GM18951 (cell line): ENCODE results near the gene ZIC5.

Experiments used
- POLR2A ChIP-seq: IDR thresholded peaks from 4 replicates; pipeline ENCODE4 v1.6.1; 2011; ENCODE audit warnings: mild to moderate bottlenecking; ENCODE audit not compliant: insufficient read length, insufficient read depth; ENCODE audit errors: extremely low read depth
- in situ Hi-C: fragments of 300-500 bp; cut with MboI; formaldehyde crosslinking; loops from one replicate; pipeline ENCODE4 v1.12.0; 2022; ENCODE audit warnings: low sequenced_read_pairs, mixed read lengths, inconsistent platforms; ENCODE audit not compliant: unreplicated experiment

ZIC5 gene

DNA sequence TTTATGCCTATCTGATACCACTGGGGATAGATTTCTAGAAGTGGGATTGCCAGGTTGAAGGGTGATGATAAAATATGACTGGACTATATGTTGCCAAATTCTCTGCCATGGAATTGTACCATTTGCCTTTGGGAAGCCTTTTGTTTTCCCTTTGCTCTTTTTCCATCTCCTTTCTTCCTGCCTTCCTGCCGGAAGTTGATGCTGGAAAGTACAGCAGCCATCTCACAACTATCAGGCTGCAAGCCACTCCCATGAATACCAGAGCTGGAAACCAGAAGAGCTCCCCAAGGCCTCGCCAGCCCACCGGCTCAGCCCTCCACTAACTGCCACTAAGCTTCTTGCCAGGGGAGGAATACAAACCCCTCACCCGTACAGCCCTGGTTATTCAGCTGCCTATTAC is 29.7 kb downstream of the ZIC5 start:
- in situ Hi-C loops, result no loop called here
- no peak for TF ChIP-seq POLR2A

DNA sequence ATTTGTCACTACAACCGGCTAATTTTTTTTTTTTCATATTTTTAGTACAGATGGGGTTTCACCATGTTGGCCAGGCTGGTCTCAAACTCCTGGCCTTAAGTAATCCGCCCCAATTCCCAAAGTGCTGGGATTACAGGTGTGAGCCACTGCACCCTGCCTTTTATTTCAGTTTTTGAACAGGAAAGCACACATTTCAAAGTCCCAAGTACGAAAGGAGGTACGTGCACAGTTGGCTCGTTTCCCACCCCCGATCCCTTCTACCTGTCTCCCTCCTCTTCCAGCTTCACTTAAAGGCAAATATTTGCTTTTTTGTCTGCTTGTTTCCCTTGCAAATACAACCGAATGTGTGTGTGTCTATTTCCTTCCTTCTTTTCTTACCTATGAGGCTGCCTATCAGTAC is 30.5 kb downstream of the ZIC5 start:
- in situ Hi-C loops, result no loop called here
- TF ChIP-seq POLR2A, result no peak

GRCh38 chr13:99938635-99939034 is 32.9 kb downstream of the ZIC5 start:
- no peak for TF ChIP-seq POLR2A

DNA sequence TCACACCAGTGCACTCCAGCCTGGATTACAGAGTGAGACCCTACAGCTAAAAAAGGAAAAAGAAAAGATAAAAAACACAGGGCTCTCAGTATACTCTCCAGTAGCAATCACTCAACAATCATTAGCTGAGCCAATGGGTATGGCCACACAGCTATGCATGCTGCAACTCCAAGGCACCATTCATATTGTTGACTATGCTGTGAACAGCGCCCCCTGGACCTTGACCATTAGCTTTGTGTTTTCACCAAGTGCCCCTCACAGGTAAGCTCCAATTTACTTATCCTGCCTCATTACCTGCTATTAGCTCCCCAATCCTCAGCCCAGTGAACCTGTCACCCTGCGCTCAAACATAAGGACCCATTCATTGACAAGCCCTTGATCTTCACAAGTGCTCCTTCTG is 35.8 kb downstream of the ZIC5 start:
- in situ Hi-C loops, result no loop called here
- no peak for TF ChIP-seq POLR2A

More at GRCh38 chr13:99938635-99939034, 32.9 kb downstream of the ZIC5 start:
- in situ Hi-C loops, result no loop called here

DNA sequence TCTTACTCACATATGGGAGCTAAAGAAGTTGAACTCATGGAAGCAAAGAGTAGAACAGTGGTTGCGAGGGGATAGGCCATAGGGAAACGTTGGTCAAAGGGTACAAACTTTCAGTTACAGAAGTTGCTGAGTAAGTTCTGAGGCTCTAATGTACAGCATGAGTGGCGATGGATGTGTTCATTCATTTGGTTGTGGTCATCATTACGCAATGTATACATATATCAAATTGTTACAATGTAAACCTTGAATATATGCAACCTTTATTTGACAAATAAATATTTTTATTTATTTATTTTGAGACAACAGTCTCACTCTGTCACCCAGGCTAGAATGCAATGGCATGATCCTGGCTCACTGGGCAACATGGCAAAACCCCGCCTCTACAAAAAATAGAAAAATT is 38.7 kb downstream of the ZIC5 start:
- TF ChIP-seq POLR2A, result no peak
- in situ Hi-C loops, result no loop called here

DNA sequence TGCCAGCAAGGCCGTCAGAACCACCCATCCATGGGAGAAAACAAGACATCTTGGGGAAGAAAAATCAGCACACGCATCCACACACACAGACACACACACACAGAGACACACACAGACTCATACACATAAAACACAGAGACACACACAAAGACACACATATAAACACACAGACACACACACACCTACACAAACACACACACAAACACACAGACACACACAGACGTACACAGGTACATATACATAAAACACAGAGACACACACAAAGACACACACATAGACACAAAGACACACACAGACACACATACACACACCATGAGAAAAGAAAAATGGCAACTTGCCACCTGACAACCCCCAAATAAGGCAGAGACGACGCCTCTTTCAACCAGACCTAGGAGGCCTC is 40.6 kb downstream of the ZIC5 start:
- in situ Hi-C loops, result no loop called here
- TF ChIP-seq POLR2A, result no peak

DNA sequence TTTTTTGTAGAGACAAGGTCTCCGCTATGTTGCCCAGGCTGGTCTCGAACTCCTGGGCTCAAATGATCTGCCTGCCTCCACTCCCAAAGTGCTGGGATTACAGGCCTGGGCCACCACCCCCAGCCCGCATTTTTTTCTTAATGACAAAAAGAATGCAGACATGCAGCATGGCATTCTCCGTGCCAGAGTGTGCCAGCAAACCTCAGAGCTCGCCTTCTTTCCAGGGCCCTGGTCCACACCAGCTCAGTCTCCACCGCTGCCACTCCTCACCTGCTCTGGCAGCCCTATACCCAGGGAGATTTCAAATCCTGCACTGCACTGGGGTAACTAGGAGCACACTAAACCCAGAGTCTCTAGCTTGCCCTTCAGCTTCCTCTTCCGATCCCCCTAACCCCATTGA is 41.7 kb downstream of the ZIC5 start:
- in situ Hi-C loops, result no loop called here
- no peak for TF ChIP-seq POLR2A

DNA sequence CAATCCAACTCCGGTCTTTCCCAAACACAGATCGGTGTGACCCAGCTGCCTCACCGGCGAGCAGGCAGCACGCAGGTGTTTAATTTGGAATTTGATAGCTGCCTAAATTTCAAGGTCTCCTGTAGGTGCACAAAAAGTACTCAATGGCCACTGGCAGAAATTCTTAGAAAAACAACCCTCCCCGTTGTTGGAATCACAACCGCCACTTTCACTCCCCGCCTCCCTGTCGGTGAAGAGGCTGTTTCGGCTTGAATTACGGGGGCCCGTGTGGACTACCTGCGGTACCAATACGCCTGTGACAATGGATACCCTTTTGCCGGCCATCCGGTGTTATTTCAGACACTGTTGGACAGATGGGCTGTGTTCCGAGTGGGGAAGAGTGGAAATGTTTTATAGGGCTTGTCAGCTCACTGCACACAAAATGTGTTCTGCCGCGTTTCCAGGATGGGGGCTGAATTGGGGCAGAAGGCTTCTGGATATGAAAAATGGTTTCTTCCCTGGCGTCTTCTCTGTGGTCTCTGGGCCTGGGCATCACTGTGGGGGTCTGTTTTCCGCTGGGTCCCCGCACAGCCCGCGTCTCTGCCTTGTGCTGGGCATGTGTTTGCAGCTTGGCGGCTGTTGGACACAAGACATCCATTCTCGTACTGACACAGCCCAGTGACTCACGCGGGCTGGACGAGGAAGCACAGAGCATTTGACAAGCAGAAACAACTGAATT is 45.4 kb downstream of the ZIC5 start:
- in situ Hi-C loops, result no loop called here
- no peak for TF ChIP-seq POLR2A

DNA sequence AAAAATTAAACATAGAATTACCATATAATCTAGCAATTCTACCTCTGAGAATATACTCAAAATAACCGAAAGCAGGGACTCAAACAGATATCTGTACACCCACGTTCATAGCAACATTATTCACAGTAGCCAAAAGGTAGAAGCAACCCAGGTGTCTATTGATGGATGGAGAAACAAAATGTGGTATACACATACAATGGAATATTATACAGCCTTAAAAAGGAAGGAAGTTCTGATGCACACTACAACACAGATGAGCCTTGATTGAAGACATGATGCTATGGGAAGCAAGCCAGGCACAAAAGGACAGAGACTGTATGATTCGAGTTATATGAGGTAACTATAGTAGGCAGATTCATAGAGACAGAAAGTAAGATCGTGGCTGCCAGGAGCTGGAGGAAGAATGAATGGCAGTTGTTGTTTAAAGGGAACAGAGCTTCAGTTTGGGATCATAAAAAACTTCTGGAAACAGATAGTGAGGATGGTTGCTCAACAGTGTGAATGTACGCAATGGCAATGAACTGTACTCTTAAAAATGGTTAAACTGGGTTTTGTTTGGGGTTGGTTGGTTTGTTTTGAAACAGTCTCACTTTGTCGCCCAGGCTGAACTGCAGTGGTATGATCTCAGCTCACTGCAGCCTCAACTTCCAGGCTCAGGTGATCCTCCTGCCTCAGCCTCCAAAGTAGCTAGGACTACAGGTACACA is 47.5 kb downstream of the ZIC5 start:
- TF ChIP-seq POLR2A, result no peak
- in situ Hi-C loops, result loop anchor here (25.0 kb wide), 2 partner anchors 313 to 588 kb away; no protein-coding TSS in a partner anchor

DNA sequence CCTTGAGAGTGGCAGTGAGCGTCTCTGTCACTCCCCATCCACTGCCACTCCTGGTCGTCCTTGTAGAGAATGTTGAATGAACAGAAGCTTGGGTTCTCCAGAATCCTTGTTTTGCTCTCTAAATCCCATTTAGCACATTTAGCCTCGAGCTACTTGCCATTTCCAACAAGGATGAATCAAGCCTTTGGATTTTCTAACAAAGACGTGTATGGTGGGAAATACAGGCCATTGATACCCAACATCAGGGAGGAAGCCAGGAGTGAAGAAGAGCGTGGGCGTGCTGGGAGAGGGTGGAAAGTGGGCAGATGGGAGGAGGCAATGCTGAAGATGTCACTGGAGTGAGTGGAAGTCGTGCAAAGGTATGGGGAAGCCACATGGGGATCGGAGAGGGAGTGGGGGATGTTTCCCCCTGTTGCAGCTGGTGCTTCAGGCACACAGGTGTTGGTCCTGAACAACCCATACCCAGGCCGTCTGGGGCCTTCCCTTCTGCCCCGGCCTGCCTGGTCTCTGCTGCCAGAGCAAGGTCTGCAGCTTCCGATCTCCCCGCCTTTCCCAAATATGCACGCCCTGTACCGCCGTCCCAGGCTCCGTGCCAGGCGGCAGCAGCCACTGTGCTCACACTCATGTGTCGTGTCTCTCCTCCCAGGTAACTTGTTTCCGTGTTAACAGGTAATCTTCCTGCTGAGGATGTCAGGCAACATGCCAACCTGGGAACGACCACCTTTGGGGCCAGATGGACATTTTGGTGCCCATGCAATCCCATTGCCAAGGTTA is 48.7 kb downstream of the ZIC5 start:
- TF ChIP-seq POLR2A, result no peak
- in situ Hi-C loops, result loop anchor here (25.0 kb wide), 2 partner anchors 314 to 589 kb away; no protein-coding TSS in a partner anchor

- in situ Hi-C loops, result loop anchor here (25.0 kb wide), 2 partner anchors 318 to 593 kb away; no protein-coding TSS in a partner anchor
These were observed 52.4 kb downstream of the ZIC5 start for GRCh38 chr13:99919132-99919531.

DNA sequence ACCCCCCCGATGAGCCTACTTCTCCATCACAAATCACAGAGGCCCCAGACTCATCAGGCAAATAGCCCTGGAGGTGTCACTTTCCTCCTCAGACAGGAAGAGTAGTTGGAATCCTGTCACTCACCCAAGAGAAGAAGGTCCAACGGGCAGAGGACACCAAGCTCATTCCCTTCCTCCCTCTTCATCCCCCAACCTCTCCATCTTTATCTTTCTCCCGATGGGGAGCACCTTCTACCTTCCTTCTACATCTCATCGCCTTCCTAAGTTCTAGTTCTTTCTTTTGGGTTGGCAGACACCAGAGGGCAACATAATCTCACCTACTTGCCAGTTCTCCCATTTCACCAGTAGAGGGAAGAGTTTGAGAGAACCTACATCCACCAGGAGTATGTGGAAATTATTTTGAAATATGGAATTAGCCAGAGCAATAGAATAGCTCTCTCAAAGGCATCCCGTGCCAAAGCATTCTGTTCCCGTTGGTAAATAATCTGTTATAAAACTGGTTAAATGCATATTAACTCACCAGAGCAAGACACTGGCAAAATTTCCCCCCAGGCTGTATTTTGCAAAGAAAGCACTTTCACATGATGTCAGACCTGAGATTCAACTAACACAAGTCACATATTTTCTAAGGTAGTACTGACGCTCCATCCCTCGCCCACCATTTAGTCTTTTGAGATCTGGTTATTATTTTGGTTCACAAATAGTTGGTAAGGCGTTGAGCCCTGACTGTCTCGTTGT is 55.0 kb downstream of the ZIC5 start:
- in situ Hi-C loops, result loop anchor here (25.0 kb wide), 2 partner anchors 321 to 596 kb away; no protein-coding TSS in a partner anchor
- TF ChIP-seq POLR2A, result no peak

More at GRCh38 chr13:99919132-99919531, 52.4 kb downstream of the ZIC5 start:
- no peak for TF ChIP-seq POLR2A

DNA sequence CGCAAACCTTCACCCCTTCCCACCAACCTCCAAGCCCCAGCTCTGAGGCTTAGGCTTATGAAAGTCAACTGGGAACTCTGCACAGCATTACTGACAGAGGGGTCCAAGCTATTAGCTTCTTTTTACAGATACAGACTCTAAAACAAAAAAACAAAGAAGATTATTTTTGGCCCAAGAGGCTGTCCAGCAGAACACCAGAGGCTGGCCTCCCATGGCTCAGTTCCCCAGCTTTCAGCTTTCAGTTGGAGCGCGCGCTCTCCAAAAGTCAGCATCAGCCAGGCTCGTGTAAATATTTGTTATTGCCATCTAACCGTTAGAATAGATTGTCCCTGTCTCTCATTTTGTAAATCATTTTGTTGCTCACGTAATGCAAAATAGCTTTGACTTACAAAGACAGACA is 58.4 kb downstream of the ZIC5 start:
- in situ Hi-C loops, result loop anchor here (25.0 kb wide), 2 partner anchors 324 to 599 kb away; no protein-coding TSS in a partner anchor
- TF ChIP-seq POLR2A, result no peak
